ENCODE measurements around the gene USP7. TPM values are rescaled to one million over a fixed set of nuclear protein-coding genes. Genes with fewer than 3 reads are reported as not detected.

Gene USP7
- total RNA-seq, 1 donor from 2014 or later = 41.3 TPM

DNA sequence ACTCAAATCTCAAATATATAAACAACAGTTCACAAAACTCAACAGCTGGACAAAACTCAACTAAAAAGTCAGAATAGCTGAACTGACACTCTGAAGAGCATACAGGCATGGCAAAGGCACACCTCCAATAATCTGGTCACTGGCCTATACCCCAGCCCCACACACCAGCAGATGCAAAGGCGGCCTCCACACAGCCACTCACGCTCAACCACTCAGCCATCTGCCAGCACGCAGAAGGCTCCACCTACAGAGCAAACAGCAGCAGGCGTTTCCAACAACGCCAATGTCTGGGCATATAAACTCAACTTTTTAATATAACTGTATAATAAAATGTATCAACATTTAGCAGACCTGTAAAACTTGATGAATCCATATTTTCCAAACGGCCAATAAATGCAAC is 17.2 kb downstream of the USP7 start:
- TF ChIP-seq, protein P1, sequence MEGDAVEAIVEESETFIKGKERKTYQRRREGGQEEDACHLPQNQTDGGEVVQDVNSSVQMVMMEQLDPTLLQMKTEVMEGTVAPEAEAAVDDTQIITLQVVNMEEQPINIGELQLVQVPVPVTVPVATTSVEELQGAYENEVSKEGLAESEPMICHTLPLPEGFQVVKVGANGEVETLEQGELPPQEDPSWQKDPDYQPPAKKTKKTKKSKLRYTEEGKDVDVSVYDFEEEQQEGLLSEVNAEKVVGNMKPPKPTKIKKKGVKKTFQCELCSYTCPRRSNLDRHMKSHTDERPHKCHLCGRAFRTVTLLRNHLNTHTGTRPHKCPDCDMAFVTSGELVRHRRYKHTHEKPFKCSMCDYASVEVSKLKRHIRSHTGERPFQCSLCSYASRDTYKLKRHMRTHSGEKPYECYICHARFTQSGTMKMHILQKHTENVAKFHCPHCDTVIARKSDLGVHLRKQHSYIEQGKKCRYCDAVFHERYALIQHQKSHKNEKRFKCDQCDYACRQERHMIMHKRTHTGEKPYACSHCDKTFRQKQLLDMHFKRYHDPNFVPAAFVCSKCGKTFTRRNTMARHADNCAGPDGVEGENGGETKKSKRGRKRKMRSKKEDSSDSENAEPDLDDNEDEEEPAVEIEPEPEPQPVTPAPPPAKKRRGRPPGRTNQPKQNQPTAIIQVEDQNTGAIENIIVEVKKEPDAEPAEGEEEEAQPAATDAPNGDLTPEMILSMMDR (IDR thresholded peaks at IDR 0.05; ENCODE audit: insufficient read depth, low read length, severe bottlenecking) = no peak
- no peak for DNase-seq (ENCODE audit: low read depth)
- FAIRE-seq = no peak
- no peaks in the 10 kb centered on the region for H3K36me3 ChIP-seq (ENCODE audit: control insufficient read depth, insufficient read depth, low read length)
- no peak overlapping the region for H3K4me3 ChIP-seq (ENCODE audit: low read depth, low read length)
- H3K27me3 ChIP-seq (ENCODE audit: control insufficient read depth, insufficient read depth, low read length) = no peaks in the 10 kb centered on the region

DNA sequence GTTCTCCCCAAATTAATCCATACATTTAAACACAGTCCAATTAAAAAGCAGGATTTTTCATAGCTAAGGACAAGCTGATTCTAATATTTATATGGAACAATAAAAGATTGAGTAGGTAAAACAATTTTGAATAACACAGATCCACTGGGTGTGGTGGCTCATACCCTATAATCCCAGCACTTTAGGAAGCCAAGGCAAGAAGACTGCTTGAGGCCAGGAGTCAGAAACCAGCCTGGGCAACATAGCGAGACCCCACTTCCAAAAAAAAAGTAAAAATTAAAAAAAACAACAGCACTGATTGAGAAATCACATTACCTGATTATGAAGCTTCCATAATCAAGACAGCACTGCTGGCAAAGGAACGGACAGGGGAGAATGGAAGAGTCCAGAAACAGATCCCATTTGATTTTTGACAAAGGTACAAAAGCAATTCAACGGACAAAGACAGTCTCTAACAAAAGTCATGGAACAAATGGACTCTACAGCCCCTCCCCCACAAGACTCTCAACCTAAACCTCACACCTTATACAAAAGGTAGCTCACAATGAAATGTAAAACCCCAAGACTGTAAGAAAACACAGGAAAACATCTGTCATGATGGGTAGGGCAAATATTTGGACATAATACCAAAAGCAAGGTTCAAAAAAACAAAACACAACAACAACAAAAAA is 17.9 kb downstream of the USP7 start:
- TF ChIP-seq, protein P1 (IDR thresholded peaks at IDR 0.05; ENCODE audit: insufficient read depth, low read length, severe bottlenecking) = no peak
- DNase-seq (ENCODE audit: low read depth) (no peak), FAIRE-seq (no peak)
- Histone ChIP-seq H3K4me3 (ENCODE audit: low read depth, low read length) (no peak overlapping the region), H3K36me3 (ENCODE audit: control insufficient read depth, insufficient read depth, low read length) (no peaks in the 10 kb centered on the region), H3K27me3 (ENCODE audit: control insufficient read depth, insufficient read depth, low read length) (no peaks in the 10 kb centered on the region)

DNA sequence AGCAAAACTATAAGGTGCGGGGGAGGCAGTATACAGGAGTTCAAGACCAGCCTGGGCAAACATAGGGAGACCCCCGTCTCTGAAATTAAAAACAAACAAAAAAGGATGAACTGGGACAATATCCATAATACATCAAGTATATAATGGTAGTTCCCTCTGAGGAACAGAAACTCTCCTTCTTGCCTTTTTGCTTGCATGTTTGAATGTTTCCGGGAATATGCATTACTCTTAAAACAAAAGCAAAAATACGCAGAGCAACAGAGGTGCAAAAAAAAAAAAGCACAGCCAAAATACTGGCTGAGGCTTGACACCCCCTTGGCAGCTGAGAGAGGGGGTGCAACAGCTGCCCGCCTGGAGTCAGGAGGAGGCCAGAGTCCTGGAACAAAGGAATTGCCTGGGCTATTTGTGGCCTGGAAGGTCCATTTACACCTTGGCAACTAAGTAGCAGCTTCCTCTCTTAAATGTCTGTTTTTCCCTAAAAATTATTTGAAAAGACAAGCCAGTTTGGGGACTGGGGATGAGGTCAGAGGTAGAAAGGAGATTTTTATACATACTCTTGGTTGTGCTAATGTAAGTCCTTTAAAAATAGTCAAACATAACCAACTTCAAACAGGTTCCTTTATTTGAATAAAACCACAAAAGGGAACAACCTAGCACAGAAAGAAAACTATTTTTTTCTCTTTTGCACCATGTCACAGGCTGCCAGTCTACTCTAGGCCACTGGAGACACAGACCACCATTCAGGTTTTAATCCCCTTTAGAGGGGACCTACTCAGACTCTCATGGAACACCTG is 19.5 kb downstream of the USP7 start:
- H3K4me3 ChIP-seq (ENCODE audit: low read depth, low read length) = no peak overlapping the region
- FAIRE-seq = no peak

DNA sequence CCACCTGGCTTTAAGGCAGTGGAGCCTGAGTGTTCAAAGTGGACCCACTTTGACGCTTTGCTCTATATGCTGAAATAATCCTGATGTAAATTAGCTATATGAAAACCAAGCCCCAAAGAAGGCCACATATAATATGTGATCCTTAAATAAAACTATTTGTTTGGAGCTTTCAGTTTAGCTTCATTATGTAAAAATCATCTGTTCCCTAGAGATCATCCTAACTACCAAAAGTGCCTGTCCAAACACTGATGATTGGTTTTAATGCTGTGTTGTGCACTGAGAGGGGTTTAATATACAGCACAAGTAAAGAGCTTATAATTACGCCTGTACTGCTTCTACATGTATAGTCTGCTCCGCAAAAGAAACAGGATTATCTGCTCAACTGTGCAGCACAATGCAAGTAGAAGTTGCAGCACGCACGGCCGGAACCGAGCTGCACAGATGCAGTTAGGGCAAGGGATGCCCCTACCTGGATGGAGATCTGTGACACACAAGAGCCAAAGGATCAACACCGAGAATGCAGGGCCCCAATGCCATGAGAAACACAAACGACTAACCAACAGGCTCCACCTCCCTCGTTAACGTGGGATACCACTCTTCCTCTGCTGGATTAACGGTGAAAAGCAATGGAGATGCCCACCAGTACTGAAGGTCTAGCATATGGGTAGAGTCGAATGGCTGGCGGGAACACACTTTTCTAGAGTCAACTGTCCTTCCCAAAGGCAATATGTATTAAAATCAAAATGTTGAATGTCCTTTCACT is 20.5 kb downstream of the USP7 start:
- H3K36me3 ChIP-seq (ENCODE audit: control insufficient read depth, insufficient read depth, low read length) = no peaks in the 10 kb centered on the region
- TF ChIP-seq, protein P1 (IDR thresholded peaks at IDR 0.05; ENCODE audit: insufficient read depth, low read length, severe bottlenecking) = no peak
- H3K4me3 ChIP-seq (ENCODE audit: low read depth, low read length) = no peak overlapping the region
- DNase-seq (ENCODE audit: low read depth) (no peak), FAIRE-seq (no peak)
- no peaks in the 10 kb centered on the region for H3K27me3 ChIP-seq (ENCODE audit: control insufficient read depth, insufficient read depth, low read length)

More for the DNA sequence above, 19.5 kb downstream of the USP7 start:
- H3K36me3 ChIP-seq (ENCODE audit: control insufficient read depth, insufficient read depth, low read length) = no peaks in the 10 kb centered on the region
- TF ChIP-seq, protein P1 (IDR thresholded peaks at IDR 0.05; ENCODE audit: insufficient read depth, low read length, severe bottlenecking) = no peak
- no peaks in the 10 kb centered on the region for H3K27me3 ChIP-seq (ENCODE audit: control insufficient read depth, insufficient read depth, low read length)
- no peak for DNase-seq (ENCODE audit: low read depth)

DNA sequence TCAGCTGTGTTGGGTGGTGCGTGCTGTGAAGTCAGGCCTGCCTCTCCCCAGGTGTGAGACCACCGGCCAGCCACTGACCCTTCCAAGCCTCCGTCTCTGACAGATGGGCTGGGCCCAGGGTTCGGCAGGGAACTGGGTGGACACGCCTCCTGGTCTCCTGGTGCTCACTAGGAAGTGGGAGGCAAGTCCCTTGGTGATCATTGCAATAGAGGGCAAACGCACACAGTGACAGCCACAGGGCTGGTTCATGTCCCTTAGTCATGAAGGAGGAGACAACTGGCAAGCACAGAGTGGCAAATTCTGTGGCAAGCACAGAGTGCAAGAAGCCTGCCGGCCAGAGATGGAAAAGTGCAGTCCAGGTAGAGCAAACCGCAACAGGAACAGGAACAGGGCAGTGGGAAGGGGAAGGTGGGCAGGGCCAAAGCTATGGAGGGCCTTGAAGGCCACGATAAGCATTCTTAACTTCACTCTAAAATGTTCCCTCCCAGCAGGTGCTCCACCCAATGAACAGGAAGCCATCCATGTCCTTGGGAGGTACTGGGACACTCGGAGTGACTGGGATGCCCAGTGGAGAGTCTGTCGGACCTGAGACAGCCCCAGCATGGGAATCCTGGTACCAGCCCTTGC is 21.9 kb downstream of the USP7 start:
- DNase-seq (ENCODE audit: low read depth) = no peak
- TF ChIP-seq, protein P1 (IDR thresholded peaks at IDR 0.05; ENCODE audit: insufficient read depth, low read length, severe bottlenecking) = no peak
- Histone ChIP-seq H3K4me3 (ENCODE audit: low read depth, low read length) (no peak overlapping the region), H3K36me3 (ENCODE audit: control insufficient read depth, insufficient read depth, low read length) (no peaks in the 10 kb centered on the region), H3K27me3 (ENCODE audit: control insufficient read depth, insufficient read depth, low read length) (no peaks in the 10 kb centered on the region)
- FAIRE-seq = no peak
